HUES6 (cell line): ENCODE data around the gene RPP30.
"Not testable (repeated sequence)": the region's sequence is repeated elsewhere in the genome, so short reads cannot be mapped to it uniquely, and the experiment has no call there.

Experiments used
- H3K27ac ChIP-seq: 2 replicates; pipeline ENCODE4 v1.7.0; 2013; ENCODE audit warnings: low read depth, mild to moderate bottlenecking, low read length, inconsistent platforms
- H3K27me3 ChIP-seq: 2 replicates; pipeline ENCODE4 v1.6.1; 2013; ENCODE audit warnings: low read length; ENCODE audit not compliant: control insufficient read depth, insufficient read depth
- H3K36me3 ChIP-seq: 2 replicates; pipeline ENCODE4 v1.6.1; 2013; ENCODE audit warnings: low read length; ENCODE audit not compliant: control insufficient read depth, insufficient read depth
- H3K4me1 ChIP-seq: 2 replicates; pipeline ENCODE4 v1.6.1; 2013; ENCODE audit warnings: low read length; ENCODE audit not compliant: control insufficient read depth, insufficient read depth
- H3K4me3 ChIP-seq: 2 replicates; pipeline ENCODE4 v1.5.1; 2013; ENCODE audit warnings: low read depth, low read length
- H3K9ac ChIP-seq: one replicate; pipeline ENCODE4 v1.6.1; 2013; ENCODE audit warnings: mild to moderate bottlenecking, low read length
- H3K9me3 ChIP-seq: 2 replicates; pipeline ENCODE4 v1.6.1; 2013; ENCODE audit warnings: low read depth, low read length; ENCODE audit not compliant: control insufficient read depth, insufficient read depth

RPP30 gene

GRCh38 chr10:90896916-90897315 is 25.1 kb downstream of the RPP30 start:
- not testable (repeated sequence) for H3K27ac ChIP-seq

GRCh38 chr10:90905925-90906324 is 34.2 kb downstream of the RPP30 start:
- Histone ChIP-seq H3K9me3 (no peaks in the 10 kb centered on the region), H3K27ac (no peak overlapping the region), H3K36me3 (peaks cover 20% of the 10 kb centered on the region), H3K4me3 (no peak overlapping the region), H3K9ac (no peak overlapping the region), H3K27me3 (no peaks in the 10 kb centered on the region), H3K4me1 (no peaks in the 10 kb centered on the region)

More at GRCh38 chr10:90896916-90897315, 25.1 kb downstream of the RPP30 start:
- not testable (repeated sequence) for H3K9ac ChIP-seq, H3K27me3 ChIP-seq, H3K4me1 ChIP-seq, H3K4me3 ChIP-seq, H3K9me3 ChIP-seq
- peaks cover 70% of the 10 kb centered on the region for H3K36me3 ChIP-seq

GRCh38 chr10:90906596-90906995 is 34.8 kb downstream of the RPP30 start:
- no peak overlapping the region for H3K4me3 ChIP-seq
- H3K4me1 ChIP-seq: no peaks in the 10 kb centered on the region
- no peak overlapping the region for H3K27ac ChIP-seq
- peaks cover 17% of the 10 kb centered on the region for H3K36me3 ChIP-seq
- H3K27me3 ChIP-seq: no peaks in the 10 kb centered on the region
- no peak overlapping the region for H3K9ac ChIP-seq
- H3K9me3 ChIP-seq: no peaks in the 10 kb centered on the region

- H3K27ac ChIP-seq: no peak overlapping the region
- peaks cover 16% of the 10 kb centered on the region; the same call in 1 of the 2 replicates for H3K4me1 ChIP-seq
- H3K9ac ChIP-seq: no peak overlapping the region
- H3K27me3 ChIP-seq: peaks cover 41% of the 10 kb centered on the region
- H3K36me3 ChIP-seq: peaks cover 12% of the 10 kb centered on the region; the same call in 1 of the 2 replicates
- H3K4me3 ChIP-seq: no peak overlapping the region
- H3K9me3 ChIP-seq: no peaks in the 10 kb centered on the region
Observed at GRCh38 chr10:90911133-90912051, 39.6 kb downstream of the RPP30 start.

- Histone ChIP-seq H3K27me3 (peaks cover 49% of the 10 kb centered on the region), H3K36me3 (peaks cover 10% of the 10 kb centered on the region; the same call in 1 of the 2 replicates), H3K9me3 (no peaks in the 10 kb centered on the region), H3K9ac (no peak overlapping the region), H3K4me1 (peaks cover 16% of the 10 kb centered on the region; the same call in 1 of the 2 replicates), H3K27ac (no peak overlapping the region), H3K4me3 (no peak overlapping the region)
Observed at GRCh38 chr10:90912174-90912573, 40.4 kb downstream of the RPP30 start.

GRCh38 chr10:90912854-90913479 is 41.2 kb downstream of the RPP30 start:
- peaks cover 57% of the 10 kb centered on the region for H3K27me3 ChIP-seq
- peaks cover 8% of the 10 kb centered on the region; the same call in 1 of the 2 replicates for H3K36me3 ChIP-seq
- H3K4me3 ChIP-seq: no peak overlapping the region
- no peak overlapping the region for H3K27ac ChIP-seq
- peaks cover 16% of the 10 kb centered on the region; the same call in 1 of the 2 replicates for H3K4me1 ChIP-seq
- H3K9me3 ChIP-seq: no peaks in the 10 kb centered on the region
- H3K9ac ChIP-seq: no peak overlapping the region

GRCh38 chr10:90913774-90914420 is 42.1 kb downstream of the RPP30 start:
- no peak overlapping the region for H3K27ac ChIP-seq
- H3K27me3 ChIP-seq: peaks cover 66% of the 10 kb centered on the region
- peaks cover 8% of the 10 kb centered on the region; the same call in 1 of the 2 replicates for H3K36me3 ChIP-seq
- H3K9ac ChIP-seq: no peak overlapping the region
- no peak overlapping the region for H3K4me3 ChIP-seq
- peaks cover 16% of the 10 kb centered on the region; the same call in 1 of the 2 replicates for H3K4me1 ChIP-seq
- no peaks in the 10 kb centered on the region for H3K9me3 ChIP-seq

GRCh38 chr10:90914992-90915765 is 43.4 kb downstream of the RPP30 start:
- Histone ChIP-seq H3K9me3 (no peaks in the 10 kb centered on the region), H3K27ac (no peak overlapping the region), H3K4me3 (no peak overlapping the region), H3K9ac (no peak overlapping the region), H3K4me1 (peaks cover 21% of the 10 kb centered on the region; the same call in 1 of the 2 replicates), H3K36me3 (peaks cover 8% of the 10 kb centered on the region; the same call in 1 of the 2 replicates), H3K27me3 (peaks cover 79% of the 10 kb centered on the region)

- H3K27ac ChIP-seq: no peak overlapping the region
Observed at GRCh38 chr10:90915766-90916075, 43.9 kb downstream of the RPP30 start.

GRCh38 chr10:90916392-90917237 is 44.8 kb downstream of the RPP30 start:
- Histone ChIP-seq H3K9me3 (no peaks in the 10 kb centered on the region), H3K36me3 (peaks cover 8% of the 10 kb centered on the region; the same call in 1 of the 2 replicates), H3K4me3 (no peak overlapping the region), H3K9ac (no peak overlapping the region), H3K27me3 (peaks cover 93% of the 10 kb centered on the region), H3K4me1 (peaks cover 35% of the 10 kb centered on the region), H3K27ac (no peak overlapping the region)

More at GRCh38 chr10:90915766-90916075, 43.9 kb downstream of the RPP30 start:
- Histone ChIP-seq H3K9me3 (no peaks in the 10 kb centered on the region), H3K9ac (no peak overlapping the region), H3K27me3 (peaks cover 84% of the 10 kb centered on the region), H3K4me3 (no peak overlapping the region), H3K36me3 (peaks cover 8% of the 10 kb centered on the region; the same call in 1 of the 2 replicates), H3K4me1 (peaks cover 26% of the 10 kb centered on the region)
